Amniotic epithelial cell (primary cell): ENCODE results near the gene ZNF593.

Experiments used
- DNase-seq: peaks from one replicate; pipeline ENCODE4 v3.0.0-alpha.2; 2010; ENCODE audit warnings: low read depth

ZNF593 gene

DNA sequence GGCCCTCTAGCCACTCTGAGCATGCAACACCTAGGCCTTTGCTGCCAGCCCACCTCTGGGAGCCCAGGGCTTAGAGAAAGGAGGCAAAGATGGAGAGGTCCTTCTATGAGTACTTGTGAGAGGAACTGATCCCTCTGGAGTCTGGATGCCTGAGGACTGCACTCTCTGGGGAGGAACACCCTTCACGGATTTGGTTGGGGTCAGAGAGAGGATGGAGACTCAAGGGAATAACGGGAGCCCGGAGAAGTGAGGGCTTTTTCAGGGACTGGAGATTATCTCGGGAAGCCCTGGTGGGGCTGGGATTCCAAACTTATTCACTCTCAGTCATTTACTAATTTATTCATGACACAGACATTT lies 532 bp upstream of the ZNF593 start:
- no peak for DNase-seq

DNA sequence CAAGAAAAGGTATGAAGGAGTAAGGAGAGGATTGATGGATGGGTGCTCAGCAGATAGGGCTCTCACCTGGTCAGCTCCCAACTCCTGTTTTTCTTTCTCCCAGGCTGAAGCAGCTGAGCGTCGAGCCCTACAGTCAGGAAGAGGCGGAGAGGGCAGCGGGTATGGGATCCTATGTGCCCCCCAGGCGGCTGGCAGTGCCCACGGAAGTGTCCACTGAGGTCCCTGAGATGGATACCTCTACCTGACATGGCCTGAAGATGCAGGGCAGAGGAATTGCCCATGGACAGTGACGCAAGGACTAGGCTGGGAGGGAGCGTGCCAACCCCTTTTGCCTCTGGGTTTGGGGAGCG lies 739 bp downstream of the ZNF593 start:
- no peak for DNase-seq

DNA sequence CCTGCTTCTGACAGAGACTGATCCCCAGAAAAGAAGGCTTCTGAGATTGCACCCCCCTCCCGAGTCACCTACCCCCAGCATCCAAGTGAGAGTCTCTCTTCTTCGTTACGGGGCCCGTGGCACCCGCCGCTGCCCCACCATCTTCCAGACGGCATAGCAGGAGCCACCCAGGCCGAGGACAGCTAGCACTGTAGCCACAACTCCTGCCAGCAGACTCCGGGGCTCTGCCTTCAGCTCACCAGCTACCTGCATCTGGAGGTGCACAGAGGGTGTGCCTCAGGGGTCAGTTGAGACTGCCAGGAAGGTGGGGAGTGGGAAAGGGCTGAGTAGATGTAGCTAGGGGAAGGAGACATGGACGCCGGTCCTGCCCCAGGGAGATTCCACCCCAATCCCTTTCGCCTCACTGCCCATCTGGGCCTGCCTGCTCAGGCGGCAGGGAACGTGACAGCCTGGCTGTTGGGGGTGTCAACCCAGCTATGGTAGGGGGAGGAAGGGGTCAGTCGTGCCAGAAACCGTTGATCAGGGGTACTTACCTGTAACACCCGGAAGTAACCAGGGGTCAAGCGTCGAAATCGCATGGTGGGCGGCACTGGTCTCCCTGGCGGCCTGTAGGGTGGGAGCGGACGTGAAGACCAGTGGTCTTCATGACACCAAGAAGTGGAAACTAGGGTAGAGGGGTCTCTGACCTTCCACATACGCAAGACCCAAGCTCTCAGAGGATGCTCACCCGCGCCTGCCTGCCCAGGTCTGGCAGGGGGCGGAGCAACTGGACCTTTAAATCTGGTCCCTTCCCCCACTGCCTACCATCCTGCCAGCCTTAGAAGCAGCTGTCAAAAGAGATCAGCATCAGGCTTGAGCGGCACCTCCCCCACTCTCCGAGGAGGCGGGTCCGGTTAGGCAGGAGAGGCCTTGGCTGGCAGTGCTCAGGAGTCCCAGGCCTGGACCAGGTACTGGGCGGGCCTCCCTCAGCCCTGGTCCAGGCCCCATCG lies 1.7 kb downstream of the ZNF593 start, which contains the start of gene ZNF593OS:
Gene ZNF593OS (minus strand): TSS at position 749 of the 989 bp plus-strand sequence. CDS start 171 bp downstream, at position 578.
- no peak for DNase-seq

DNA sequence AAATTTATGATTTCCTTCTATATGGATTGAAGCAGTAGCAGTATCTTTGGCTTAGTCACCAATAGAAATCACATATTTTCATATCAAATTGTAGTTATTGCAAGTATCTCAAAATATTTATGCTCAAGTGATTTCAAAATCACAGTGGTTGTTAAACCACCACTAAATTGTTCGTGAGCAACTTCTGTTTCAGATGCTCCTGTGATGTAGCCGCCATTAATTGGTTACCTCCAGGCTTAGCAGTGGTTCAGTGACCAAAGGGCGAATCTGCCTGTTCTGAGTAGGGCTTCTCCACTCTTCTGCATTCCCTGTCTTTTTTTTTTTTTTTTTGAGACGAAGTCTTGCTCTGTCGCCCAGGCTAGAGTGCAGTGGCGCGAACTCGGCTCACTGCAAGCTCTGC lies 5.6 kb downstream of the ZNF593 start:
- no peak for DNase-seq

DNA sequence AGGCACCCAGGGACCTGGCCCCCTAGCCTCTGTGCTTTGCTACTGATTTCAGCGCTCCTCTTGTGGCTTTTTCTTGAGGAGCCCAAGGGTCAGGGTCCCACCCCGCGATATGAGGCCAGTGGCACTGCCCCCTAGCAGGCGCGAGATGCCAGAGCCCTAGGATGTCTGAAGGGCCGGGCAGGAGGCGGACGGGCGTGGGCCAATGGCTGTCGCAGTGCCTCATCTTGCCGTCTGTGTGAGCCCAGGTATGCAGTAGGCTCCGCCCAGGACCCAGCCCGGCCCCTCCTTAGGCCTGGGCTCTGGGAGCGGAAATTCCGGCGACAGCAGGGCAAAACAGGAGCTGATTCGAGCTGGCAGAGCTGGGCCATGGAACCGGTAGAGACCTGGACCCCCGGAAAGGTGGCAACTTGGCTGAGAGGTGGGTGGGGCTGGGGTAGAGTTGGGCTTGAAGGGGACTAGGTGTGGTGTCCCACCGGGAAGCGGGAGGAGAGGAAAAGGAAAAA lies 7.5 kb downstream of the ZNF593 start, which contains the start of gene CNKSR1:
Gene CNKSR1 (plus strand): TSS at position 310 of the 503 bp plus-strand sequence. CDS start 57 bp downstream, at position 367.
- no peak for DNase-seq

DNA sequence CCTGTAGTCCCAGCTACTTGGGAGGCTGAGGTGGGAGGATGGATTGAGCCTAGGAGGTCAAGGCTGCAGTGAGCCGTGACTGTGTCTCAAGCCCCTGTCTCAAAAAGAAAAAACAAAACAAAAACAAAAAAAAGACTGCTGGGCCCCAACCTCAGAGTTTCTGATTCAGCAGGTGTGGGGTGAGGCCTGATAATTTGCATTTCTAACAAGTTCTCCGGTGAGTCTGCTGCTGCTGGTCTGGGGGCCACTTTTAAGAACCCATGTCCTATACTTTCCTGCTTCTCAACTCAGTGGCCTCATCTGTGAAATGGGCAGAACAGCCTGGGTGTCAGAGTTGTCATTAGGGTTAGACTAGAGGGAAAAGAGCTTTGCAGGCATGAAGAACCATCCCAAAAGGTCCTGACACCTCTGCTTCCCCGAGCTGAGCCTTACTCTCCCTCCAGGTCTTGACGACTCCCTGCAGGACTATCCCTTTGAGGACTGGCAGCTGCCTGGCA lies 10.3 kb downstream of the ZNF593 start:
- DNase-seq = no peak

DNA sequence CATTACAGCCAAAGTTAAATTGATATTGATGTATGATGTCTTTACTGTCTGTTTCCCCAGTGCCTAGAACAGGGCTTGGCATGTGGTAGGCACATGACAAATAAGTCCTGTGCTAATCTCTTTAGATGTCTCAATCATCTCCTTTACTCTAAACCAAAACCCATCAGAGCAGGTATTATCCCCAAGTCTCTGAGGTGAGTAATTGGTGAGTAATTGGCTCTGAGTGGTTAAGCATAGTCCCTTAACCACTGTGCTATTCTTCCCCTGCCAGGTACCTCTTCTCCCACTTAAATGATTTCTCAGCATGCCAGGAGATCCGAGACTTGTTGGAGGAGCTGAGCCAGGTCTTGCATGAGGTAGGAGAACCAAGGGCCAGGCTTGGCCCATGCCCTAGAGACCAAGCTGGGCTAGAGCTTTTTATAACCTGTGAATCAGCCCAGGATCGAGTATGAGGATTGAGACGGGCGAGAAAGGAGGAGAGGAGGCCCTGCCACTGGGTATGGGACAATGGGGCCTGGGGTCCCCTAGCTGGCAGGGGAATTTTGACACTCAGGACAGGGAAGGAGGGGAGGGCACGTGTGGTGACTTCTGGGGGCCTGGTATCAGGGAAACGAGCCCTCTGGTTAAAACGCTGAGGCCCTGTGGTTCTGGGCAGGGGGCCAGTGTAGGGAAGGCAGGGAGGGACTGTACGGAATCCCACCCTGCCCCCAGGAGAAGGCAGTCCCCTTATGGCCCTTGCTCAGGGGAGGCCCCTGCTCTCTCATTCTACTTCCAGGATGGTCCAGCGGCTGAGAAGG lies 12.1 kb downstream of the ZNF593 start:
- DNase-seq = peak; percentile 33

DNA sequence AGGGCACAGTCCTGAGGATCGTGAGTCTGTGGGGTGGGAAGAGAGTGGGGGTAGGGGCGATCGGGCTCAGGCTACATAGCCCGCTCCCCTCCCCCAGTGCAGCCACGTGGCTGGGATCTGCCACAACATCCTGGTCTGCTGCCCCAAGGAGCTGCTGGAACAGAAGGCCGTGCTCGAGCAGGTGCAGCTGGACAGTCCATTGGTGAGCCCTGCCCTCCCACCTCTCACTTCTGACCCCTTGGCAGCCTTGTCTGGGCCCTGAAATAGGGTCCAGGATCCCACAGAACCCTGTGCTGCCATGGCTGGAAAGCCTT lies 12.6 kb downstream of the ZNF593 start:
- DNase-seq = no peak

DNA sequence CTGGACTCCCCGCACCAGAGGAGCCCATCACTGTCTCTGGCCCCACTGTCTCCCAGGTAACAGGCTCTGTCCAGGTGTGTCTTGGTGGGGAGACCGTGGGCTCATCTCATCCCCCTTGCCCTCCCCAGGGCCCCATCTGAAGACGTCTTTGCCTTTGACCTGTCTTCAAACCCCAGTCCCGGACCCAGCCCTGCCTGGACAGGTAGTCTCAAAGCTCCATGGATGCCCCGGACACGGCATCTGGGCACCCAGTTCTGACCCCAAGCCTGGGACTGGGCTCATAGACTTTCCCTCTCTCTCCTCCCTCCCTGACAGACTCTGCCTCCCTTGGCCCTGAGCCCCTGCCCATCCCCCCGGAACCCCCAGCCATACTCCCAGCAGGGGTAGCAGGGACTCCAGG lies 14.4 kb downstream of the ZNF593 start:
- DNase-seq = no peak

DNA sequence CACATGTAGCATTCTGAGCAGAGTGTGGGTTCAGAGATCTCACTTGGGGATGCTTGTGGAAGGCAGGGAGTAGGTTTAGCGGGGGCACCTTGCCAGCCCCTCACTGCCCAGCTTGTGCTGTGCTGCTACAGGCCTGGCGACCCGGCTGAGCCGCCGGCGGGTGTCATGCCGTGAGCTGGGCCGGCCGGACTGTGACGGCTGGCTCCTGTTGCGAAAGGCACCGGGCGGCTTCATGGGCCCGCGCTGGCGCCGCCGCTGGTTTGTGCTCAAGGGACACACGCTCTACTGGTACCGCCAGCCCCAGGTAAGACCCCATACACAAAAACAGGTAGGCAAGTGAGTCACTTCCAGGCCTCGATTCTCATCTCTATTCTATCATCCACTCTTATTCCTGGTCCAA lies 15.2 kb downstream of the ZNF593 start:
- no peak for DNase-seq

DNA sequence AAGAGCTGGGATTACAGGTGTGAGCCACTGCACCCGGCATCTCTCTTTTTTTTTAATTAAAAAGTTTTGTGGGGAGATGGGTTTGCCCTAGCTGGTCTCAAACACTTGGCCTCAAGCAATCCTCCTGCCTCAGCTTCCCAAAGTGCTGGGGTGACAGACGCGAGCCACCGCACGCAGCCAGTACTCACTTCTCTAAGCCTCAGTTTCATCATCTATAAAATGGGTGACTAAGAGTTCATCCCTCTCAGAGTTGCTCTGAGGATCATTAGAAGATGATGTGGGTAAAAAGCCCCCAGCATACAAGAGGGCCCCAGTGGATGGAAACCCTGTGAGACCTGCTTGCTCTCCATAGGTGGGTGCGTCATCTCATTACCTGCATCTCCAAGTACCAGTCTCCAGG lies 18.2 kb downstream of the ZNF593 start:
- DNase-seq = no peak

DNA sequence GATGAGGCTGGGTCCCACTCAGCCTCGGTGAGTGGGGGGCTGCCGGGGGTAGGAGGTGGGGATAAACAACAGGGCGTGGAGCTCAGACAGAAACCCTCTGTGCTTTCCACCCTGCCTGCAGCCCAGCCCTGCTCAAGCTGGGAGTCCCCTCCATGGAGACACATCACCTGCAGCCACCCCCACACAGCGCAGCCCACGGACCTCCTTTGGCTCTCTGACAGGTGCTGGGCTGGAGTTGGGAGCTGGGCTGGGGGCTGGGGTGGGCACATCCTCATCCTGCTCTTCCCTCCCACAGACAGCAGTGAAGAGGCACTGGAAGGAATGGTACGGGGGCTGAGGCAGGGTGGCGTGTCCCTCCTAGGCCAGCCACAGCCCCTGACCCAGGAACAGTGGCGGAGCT lies 18.8 kb downstream of the ZNF593 start:
- DNase-seq = no peak

DNA sequence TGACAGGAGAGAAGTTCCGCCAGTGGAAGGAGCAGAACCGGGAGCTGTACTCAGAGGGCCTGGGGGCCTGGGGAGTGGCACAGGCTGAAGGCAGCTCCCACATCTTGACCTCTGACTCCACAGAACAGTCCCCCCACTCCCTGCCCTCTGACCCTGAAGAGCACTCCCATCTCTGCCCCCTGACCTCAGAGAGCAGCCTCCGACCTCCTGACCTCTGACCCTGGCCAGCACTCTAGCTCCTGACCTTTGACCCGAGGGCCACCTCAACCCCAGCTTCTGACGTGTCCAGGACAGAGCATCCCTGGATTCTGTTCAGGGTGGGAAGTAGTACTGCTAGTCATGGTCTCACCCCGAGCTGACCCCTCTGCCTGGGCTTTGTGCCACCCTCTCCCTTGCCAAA lies 19.6 kb downstream of the ZNF593 start:
- no peak for DNase-seq

DNA sequence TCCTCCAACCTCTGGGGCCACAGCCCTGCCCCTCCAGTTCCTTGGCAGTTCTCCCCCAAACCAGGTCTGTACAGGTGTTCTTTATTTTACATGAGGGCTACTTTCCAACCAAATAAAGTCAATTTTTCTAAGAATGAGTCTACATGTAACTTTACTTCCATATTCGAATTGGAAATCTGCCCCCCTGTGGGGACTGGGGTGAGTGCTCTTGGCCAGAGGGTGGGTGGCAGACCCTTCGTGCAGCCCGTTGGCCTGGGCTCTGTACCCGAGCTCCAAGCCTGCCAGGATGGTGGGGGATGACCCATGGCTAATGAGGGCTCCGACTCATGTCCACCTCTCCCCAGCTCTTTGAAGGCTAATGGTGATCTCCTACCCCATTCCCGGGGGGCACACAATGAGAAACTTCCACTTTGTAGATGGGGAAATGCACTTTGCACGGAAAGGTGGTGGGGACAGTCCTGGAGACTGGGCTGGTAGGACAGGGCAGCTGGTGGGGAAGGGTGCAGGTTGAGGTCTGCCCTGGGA lies 20.1 kb downstream of the ZNF593 start:
- no peak for DNase-seq

DNA sequence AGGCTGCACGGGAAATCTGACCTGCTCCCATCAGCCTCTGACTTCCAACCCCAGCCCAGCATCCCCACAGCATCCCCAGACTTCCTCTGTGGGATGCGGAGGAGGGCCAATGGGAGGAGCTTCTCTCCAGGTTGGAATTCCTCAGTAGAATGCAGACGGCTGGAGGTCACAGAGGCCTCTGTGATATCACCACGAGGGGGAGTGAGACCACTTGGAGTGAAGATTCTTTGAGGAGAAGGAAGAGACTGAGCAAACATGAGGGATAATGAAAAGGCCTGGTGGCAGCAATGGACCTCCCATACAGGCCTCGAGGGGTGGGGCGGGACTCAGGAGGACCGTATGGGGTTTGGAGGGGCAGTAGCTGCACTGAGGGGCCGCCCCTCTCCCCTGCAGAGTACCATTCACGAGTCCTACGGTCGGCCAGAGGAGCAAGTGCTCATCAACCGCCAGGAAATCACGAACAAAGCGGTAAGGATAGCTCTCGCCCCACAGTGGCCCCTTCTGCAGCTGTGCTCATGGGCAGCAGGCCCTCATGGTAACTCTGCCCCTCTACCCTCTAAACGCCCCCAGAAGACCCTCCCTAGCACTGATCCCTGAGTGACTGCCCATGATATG lies 20.8 kb downstream of the ZNF593 start, which contains the start of gene CATSPER4:
Gene CATSPER4 (plus strand): TSS at position 230 of the 615 bp plus-strand sequence. CDS start 26 bp downstream, at position 256.
- DNase-seq = peak; percentile 71

DNA sequence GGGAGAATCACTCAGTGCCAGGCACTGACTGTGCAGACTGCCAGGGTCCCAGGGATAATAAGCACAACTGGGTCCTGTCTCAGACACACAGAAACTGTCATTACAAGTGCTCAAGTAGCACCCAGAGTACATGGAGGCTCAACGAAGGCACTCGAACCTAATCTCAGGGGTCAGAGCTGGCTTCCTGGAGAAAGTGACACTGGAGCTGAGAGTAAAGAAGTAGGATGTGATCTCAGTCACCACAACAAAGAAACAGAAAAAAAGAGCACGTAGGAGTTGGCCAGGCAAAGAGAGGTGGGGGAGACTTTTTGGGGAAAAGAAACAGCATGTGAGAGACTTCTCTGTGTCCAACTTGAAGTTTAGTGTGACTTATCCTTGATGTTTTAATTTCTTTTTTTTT lies 22.0 kb downstream of the ZNF593 start:
- DNase-seq = no peak

DNA sequence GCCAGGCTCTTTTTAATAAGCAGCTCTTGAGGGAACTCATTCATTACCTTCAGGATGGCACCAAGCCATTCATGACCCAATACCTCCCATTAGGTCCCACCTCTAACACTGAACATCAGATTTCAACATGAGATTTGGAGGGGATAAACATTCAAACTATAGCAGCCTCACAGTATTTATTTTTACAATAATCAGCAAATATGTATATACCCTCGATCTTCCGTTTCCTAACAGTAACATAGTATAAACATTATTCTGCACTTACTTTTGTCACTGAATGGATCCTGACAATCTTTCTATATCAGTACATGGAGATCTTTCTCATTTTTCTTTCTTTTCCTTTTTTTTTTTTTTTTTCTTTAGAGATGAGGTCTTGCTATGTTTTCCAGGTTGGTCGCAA lies 26.1 kb downstream of the ZNF593 start:
- DNase-seq = no peak

DNA sequence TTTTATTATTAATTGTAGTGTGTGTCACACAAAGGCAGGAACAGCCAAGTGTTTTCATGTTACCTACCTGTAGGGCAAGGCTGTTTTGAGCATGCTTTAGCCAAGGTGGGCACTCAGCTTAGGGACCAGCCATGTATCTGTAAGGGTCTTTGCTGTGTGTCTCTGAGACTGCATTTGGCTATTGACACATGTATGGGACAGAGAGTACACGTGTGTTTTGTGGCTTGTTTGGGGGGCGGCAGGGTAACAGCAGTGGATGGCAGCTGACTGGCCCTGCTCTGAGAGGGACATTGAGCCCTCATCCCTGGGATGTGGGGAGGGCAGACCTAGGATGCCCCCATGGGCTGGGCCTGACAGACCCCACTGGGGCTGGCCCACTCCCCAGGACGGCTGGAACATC lies 27.6 kb downstream of the ZNF593 start:
- no peak for DNase-seq

DNA sequence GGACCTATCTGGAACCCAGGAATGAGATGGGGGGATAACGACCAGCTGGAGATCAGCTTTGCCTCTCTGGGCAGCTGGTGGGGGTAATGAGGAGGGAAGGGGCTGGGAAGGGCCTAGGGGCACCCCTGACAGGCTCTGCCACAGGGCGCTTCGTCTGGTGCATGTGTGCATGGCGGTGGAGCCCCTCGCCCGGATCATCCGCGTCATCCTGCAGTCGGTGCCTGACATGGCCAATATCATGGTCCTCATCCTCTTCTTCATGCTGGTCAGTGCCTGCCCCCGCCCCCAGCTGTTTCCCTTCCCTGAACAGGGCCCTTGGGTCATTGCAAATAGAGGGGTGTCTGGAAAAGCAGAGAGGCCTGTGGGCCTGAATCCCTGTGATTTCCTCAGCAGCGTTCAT lies 28.1 kb downstream of the ZNF593 start:
- DNase-seq = no peak

DNA sequence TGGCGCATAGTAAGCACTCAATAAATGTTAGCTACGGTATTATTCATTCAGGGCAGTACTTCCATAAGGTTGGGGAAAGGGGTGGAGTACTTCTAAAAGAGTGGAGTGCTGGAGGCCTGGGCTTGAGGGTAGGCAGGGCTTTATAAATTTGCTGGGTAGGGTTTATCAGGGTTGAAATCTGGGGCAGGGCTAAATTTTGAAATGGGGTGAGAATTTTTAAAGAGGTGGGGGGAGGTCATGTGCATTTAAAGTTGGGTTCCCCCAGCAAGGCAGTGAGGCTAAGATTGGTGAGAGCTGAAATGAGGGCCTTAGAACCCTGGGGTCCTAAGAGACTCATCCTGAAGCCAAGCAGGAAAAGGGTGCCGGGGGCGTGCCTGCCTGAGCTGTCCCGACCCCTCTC lies 30.7 kb downstream of the ZNF593 start:
- DNase-seq = no peak

DNA sequence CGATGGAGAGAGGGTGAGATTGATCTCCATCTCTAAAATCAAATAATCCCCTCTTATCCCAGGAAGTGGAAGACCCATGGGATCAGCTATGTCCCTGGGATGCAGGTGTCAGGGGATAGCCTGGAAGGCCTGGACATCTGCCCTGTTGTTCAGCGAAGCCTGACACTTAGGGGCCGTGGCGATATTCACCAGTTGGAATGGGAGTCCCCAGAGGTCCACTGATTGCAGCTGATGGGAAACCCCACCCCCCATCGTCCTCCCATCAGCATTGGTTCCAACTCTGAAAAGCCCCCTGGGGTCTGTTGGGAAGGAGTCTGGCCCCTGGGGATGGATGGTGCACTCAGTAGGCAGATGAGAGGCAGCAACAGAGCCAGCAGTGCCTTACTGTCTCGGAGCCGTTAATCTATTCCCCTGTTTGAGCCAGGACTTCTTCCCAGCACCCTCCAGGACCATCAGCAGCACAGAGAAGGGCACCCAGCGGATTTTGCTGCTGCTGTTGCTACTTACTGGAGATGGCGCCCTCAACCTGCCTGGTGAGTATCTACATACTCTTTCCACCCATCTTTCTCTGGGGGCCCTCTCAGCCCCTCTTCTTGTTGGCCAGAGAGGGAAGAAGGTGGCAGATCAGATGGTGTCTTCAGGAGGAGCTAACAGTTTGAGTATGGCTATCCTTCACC lies 34.1 kb downstream of the ZNF593 start:
- DNase-seq = no peak
